Caco-2 (cell line): ENCODE data around the gene LIMS2. TPM values are rescaled to one million over a fixed set of nuclear protein-coding genes. Genes with fewer than 3 reads are reported as not detected.

ENCODE experiments used
- BruUV-seq: library from RNA; stranded (reverse); fragments of 400-500 nt; replicated peaks from 2 replicates; lab custom pipeline; 2021; lab: Mats Ljungman, UMichigan
- CTCF ChIA-PET: fragments of 300-600 bp; sonication (Branson Sonifier 250); formaldehyde crosslinking; loops from one replicate; lab custom pipeline; 2022; ENCODE audit warnings: antibody characterized with exemption; lab: Charles Lee
- POLR2A ChIA-PET: fragments of 300-600 bp; sonication (Branson Sonifier 250); formaldehyde crosslinking; loops from one replicate; lab custom pipeline; 2022; ENCODE audit warnings: antibody characterized with exemption; lab: Charles Lee
- DNase-seq, 2 experiments: peaks; one replicate each; pipeline versions ENCODE4 v3.0.0 to v3.0.0-alpha.2; 2020 to 2022
- H3K27me3 ChIP-seq: replicated peaks from 2 replicates; pipeline ENCODE4 v1.6.0; 2011; ENCODE audit warnings: low read length; ENCODE audit not compliant: control insufficient read depth, insufficient read depth
- H3K36me3 ChIP-seq: 2 replicates; pipeline ENCODE4 v1.5.1; 2011; ENCODE audit warnings: low read length; ENCODE audit not compliant: control insufficient read depth, insufficient read depth
- H3K4me1 ChIP-seq: fragments of 250-450 bp; sonication (Bioruptor Pico); 2 replicates; pipeline ENCODE4 v1.5.1; 2020; ENCODE audit warnings: mild to moderate bottlenecking
- H3K4me3 ChIP-seq: 2 replicates; pipeline ENCODE4 v1.5.1; 2011; ENCODE audit warnings: low read depth, mild to moderate bottlenecking, control low read depth, low read length
- H3K9me3 ChIP-seq: fragments of 250-450 bp; sonication (Bioruptor Pico); 2 replicates; pipeline ENCODE4 v1.5.1; 2020; ENCODE audit warnings: mild to moderate bottlenecking, moderate library complexity
- H3K27ac Mint-ChIP-seq: one replicate; pipeline ENCODE4 v1.8.0; 2022; ENCODE audit warnings: mixed read lengths; ENCODE audit not compliant: unreplicated experiment
- H3K27me3 Mint-ChIP-seq: one replicate; pipeline ENCODE4 v1.8.0; 2022; ENCODE audit warnings: mixed read lengths; ENCODE audit not compliant: insufficient read depth, unreplicated experiment
- H3K36me3 Mint-ChIP-seq: one replicate; pipeline ENCODE4 v1.8.0; 2022; ENCODE audit warnings: mild to moderate bottlenecking, mixed read lengths; ENCODE audit not compliant: insufficient read depth, unreplicated experiment
- H3K4me1 Mint-ChIP-seq: one replicate; pipeline ENCODE4 v1.8.0; 2022; ENCODE audit warnings: low read depth, mixed read lengths; ENCODE audit not compliant: unreplicated experiment
- H3K4me3 Mint-ChIP-seq: one replicate; pipeline ENCODE4 v1.8.0; 2022; ENCODE audit warnings: mild to moderate bottlenecking, moderate library complexity, mixed read lengths; ENCODE audit not compliant: unreplicated experiment
- H3K9me3 Mint-ChIP-seq: one replicate; pipeline ENCODE4 v1.8.0; 2022; ENCODE audit warnings: mixed read lengths; ENCODE audit not compliant: unreplicated experiment
- intact Hi-C: fragments of 100-400 bp; cut with micrococcal nuclease; formaldehyde crosslinking; loops from one replicate; pipeline ENCODE4 v1.10.0; 2022; ENCODE audit not compliant: unreplicated experiment
- total RNA-seq: library from RNA; stranded (reverse); gene quantifications from 2 replicates; pipeline ENCODE4 v1.2.3, GENCODE V29; 2022
- TF ChIP-seq, protein P1 (sequence below), 2 experiments: fragments of 200-600 bp in 1 of 2; IDR thresholded peaks; 1 replicate in 1 of 2; 2 replicates in 1 of 2; pipeline versions ENCODE4 v1.5.1 to v1.8.0; 2011 to 2022; ENCODE audit warnings: antibody characterized with exemption in 1 of 2, control low read depth in 1 of 2, inconsistent platforms in 1 of 2, low read depth in 1 of 2, low read length in 1 of 2, mild to moderate bottlenecking in 1 of 2, moderate library complexity in 1 of 2; ENCODE audit not compliant: insufficient read depth in 1 of 2, severe bottlenecking in 1 of 2, unreplicated experiment in 1 of 2

Gene LIMS2
- total RNA-seq, 1 experiment from 2014 or later = 10.0 TPM

DNA sequence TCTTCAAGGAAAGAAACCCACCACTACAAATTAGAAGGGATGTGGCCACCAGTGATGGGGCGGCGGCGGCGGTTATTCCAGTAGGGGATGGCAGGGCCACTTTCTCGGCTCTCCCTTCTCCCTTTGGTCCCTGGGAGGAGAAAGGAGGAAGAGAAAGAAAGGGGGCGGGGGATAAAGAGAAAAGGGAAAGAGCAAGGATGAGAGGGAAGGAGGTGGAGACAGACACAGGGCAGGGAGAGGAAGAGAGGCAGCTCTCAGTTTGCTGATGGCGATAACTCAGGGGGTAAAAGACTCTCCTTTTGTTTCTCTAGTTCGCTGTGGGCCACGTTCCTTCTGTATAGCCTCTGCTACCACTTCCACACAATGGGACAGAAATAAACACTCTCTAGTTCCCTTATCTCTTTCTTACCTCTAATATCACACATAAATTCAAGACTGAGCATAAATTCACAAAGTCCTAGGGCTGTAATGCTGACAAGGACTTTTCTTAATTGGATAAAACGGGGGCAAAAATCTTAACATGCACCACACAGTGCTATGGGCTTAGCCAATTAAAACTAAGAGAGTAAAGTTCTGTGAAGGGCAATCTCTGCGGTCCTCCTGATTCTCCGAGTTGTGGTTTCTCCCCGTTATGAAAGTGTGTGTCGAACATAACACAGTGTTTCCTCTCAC is 40.6 kb upstream of the LIMS2 start:
- no TSS peak for BruUV-seq
- ChIA-PET CTCF (no interaction called here), POLR2A (no interaction called here)
- DNase-seq = no peak
- H3K4me1 Mint-ChIP-seq = no peaks in the 10 kb centered on the region
- H3K36me3 ChIP-seq = peaks cover 5% of the 10 kb centered on the region
- no peaks in the 10 kb centered on the region for H3K27me3 Mint-ChIP-seq
- TF ChIP-seq, protein P1, sequence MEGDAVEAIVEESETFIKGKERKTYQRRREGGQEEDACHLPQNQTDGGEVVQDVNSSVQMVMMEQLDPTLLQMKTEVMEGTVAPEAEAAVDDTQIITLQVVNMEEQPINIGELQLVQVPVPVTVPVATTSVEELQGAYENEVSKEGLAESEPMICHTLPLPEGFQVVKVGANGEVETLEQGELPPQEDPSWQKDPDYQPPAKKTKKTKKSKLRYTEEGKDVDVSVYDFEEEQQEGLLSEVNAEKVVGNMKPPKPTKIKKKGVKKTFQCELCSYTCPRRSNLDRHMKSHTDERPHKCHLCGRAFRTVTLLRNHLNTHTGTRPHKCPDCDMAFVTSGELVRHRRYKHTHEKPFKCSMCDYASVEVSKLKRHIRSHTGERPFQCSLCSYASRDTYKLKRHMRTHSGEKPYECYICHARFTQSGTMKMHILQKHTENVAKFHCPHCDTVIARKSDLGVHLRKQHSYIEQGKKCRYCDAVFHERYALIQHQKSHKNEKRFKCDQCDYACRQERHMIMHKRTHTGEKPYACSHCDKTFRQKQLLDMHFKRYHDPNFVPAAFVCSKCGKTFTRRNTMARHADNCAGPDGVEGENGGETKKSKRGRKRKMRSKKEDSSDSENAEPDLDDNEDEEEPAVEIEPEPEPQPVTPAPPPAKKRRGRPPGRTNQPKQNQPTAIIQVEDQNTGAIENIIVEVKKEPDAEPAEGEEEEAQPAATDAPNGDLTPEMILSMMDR (IDR thresholded peaks at IDR 0.05; ENCODE audit: insufficient read depth in 1 of 2, low read depth in 1 of 2, low read length in 1 of 2, severe bottlenecking in 1 of 2, unreplicated experiment in 1 of 2) = no peak
- no peaks in the 10 kb centered on the region for H3K4me1 ChIP-seq
- no peak overlapping the region for H3K4me3 ChIP-seq
- no peak overlapping the region for H3K27ac Mint-ChIP-seq
- no peaks in the 10 kb centered on the region for H3K9me3 ChIP-seq
- peaks cover 57% of the 10 kb centered on the region for H3K36me3 Mint-ChIP-seq
- H3K27me3 ChIP-seq = no peaks in the 10 kb centered on the region
- no peaks in the 10 kb centered on the region for H3K9me3 Mint-ChIP-seq
- H3K4me3 Mint-ChIP-seq = no peak overlapping the region
- intact Hi-C loops = no loop called here

DNA sequence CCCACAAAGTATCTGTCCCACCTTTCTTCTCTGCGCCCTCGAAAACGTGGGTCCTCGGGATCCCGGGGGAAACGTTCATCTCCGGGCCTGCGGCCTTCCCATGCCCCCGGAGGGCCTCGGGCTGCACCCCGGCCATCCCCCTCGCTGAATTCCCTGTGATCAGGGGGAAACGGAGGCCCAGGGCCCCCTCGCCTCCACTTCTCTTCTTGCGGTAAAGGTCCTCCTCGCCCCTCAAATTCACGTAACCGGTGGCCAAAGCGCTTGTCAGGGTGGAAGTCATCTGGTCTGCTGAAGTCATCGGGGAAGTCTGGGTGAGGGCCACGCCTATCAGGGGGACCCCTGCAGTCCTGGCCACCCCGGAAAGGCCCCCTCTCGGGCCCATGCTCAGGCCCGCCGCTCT is 38.2 kb upstream of the LIMS2 start:
- H3K4me3 ChIP-seq = no peak overlapping the region
- H3K36me3 ChIP-seq = peaks cover 6% of the 10 kb centered on the region
- Mint-ChIP-seq H3K27me3 (no peaks in the 10 kb centered on the region), H3K36me3 (peaks cover 62% of the 10 kb centered on the region), H3K9me3 (no peaks in the 10 kb centered on the region), H3K4me1 (no peaks in the 10 kb centered on the region), H3K27ac (no peak overlapping the region), H3K4me3 (no peak overlapping the region)
- CTCF ChIA-PET = no interaction called here
- BruUV-seq = no TSS peak
- no peak for DNase-seq
- TF ChIP-seq, protein P1 (IDR thresholded peaks at IDR 0.05; ENCODE audit: insufficient read depth in 1 of 2, low read depth in 1 of 2, low read length in 1 of 2, severe bottlenecking in 1 of 2, unreplicated experiment in 1 of 2) = no peak
- intact Hi-C loops = no loop called here
- H3K9me3 ChIP-seq = no peaks in the 10 kb centered on the region
- H3K4me1 ChIP-seq = no peaks in the 10 kb centered on the region
- no peaks in the 10 kb centered on the region for H3K27me3 ChIP-seq
- POLR2A ChIA-PET = no interaction called here

DNA sequence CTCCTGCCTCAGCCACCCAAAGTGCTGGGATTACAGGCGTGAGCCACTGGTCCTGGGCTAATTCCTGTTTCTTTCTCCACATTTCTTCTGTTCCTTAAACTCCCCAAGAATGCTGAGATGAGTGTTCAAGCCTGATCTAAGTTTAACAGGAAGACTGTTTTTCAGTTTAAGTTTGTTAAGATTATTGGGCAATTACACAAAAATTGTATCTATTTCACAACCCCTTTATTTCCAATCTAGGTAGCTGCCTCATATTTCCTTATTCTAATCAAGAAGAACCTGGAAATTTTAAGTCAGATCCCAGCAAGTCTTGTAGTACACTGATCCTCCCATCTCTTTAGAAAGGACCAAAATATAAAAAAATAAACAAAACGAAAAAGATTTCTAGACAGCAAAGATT is 37.7 kb upstream of the LIMS2 start:
- intact Hi-C loops = no loop called here
- H3K36me3 ChIP-seq = peaks cover 10% of the 10 kb centered on the region
- no peak overlapping the region for H3K4me3 ChIP-seq
- ChIA-PET CTCF (no interaction called here), POLR2A (no interaction called here)
- Mint-ChIP-seq H3K36me3 (peaks cover 60% of the 10 kb centered on the region), H3K9me3 (no peaks in the 10 kb centered on the region), H3K4me3 (no peak overlapping the region), H3K27ac (no peak overlapping the region), H3K27me3 (no peaks in the 10 kb centered on the region), H3K4me1 (no peaks in the 10 kb centered on the region)
- no peaks in the 10 kb centered on the region for H3K9me3 ChIP-seq
- no TSS peak for BruUV-seq
- H3K27me3 ChIP-seq = no peaks in the 10 kb centered on the region
- no peak for DNase-seq
- H3K4me1 ChIP-seq = no peaks in the 10 kb centered on the region
- TF ChIP-seq, protein P1 (IDR thresholded peaks at IDR 0.05; ENCODE audit: insufficient read depth in 1 of 2, low read depth in 1 of 2, low read length in 1 of 2, severe bottlenecking in 1 of 2, unreplicated experiment in 1 of 2) = no peak
